Measurements from ENCODE around the gene ISL1.

ISL1 gene

DNA sequence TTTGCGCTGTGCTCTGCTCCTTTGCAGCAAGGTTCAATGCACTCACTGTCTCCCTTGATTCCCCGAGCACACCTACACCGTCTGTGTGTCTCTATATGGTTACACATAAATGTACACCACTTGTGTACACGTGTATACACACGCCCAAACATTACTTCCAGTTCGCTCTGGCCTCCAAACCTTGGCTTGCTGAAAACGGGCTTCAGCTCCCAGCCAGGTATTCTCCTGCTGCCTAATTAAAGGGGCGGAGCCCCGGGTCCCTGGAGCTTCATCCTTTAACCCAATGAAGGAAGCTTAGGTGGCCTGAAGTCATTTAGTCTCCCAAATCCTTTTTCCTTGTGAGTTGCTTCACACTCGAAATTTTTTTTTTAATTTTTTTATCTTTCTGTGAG is 4.6 kb downstream of the ISL1 start:
- DNase-seq: no peak

DNA sequence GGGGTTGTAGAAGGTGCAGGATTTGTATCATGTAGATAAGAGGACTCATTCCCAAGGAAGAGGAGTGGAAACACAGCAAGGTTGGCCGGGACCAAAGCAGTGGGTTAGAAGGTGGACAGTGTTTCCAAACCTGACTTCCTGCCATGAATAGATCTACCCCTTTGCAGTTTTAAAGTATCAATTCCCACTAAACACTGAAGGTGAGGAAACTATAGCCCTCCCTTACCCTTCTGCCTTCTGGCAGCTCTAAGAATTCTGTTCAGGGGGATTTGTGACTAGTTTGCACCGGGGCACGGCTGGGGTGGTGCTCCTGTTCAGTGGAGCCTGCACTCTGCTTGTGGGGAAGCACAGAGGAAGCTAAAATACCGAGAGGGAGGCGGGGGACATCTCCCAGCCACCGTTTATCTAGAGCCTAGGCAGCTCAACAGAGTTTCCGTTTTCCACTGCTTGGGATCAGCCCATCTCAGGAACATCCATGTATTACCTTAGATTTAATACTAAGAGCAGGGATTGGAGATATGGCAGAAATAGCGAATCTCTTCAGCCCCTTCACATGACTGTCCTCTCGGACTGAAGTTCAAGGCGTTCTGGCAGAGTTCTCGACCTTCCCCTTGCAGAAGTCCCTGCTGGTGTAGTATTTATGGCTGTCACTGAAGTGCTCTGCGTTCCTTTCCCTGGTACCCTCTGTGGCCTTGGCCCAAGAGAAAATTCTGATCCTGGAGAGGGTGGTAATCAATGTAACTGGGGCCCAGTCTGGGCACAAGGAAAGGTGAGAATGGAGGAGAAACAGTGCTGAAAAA is 5.4 kb downstream of the ISL1 start:
- DNase-seq: no peak

DNA sequence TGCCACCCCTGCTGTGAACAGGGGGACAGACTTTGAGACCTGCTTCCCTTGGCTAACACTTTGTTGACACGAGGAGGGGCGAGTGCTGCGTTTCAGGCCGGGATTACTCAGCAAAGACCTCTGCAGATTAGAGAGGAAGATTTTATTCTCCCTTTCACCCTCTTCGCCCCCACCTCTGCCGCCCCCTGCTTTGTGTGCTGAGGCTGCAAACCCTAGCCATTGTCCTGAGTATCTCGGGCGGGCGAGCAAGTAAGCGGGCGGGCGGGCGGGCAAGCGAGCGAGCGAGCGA is 6.0 kb downstream of the ISL1 start:
- DNase-seq: no peak

DNA sequence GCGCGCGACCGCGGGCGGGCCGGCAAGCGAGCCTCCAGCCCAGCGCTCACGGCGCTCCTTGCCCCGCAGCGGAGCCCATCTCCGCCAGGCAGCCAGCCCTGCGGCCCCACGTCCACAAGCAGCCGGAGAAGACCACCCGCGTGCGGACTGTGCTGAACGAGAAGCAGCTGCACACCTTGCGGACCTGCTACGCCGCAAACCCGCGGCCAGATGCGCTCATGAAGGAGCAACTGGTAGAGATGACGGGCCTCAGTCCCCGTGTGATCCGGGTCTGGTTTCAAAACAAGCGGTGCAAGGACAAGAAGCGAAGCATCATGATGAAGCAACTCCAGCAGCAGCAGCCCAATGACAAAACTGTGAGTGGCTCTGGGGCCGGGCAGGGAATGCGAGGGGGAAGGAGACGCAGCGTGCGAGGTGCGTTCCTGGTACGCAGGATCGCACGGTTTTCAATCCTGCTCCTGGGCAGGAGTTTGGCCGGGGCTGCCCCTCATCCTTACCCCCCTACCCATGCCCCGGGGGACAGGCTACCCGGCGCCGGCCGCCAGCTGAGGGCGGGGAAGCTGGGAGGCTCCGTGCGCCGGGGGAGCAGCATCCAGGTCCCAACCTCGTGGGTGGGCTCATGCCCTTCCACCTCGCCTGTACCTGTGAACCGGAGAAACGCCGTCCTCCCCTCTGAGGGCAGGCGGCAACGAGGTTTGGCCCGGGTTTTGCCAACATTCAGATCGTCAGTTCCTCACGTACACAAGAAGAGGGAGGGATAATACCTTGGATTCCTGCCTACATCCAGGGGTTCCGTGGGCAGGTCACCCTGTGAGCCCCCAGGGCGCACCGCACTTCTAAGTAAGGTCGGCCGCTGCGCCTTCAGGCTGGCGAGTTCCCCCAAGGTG is 6.6 kb downstream of the ISL1 start:
- DNase-seq: no peak

GRCh38 chr5:51391175-51391574 is 7.9 kb downstream of the ISL1 start:
- DNase-seq: no peak

DNA sequence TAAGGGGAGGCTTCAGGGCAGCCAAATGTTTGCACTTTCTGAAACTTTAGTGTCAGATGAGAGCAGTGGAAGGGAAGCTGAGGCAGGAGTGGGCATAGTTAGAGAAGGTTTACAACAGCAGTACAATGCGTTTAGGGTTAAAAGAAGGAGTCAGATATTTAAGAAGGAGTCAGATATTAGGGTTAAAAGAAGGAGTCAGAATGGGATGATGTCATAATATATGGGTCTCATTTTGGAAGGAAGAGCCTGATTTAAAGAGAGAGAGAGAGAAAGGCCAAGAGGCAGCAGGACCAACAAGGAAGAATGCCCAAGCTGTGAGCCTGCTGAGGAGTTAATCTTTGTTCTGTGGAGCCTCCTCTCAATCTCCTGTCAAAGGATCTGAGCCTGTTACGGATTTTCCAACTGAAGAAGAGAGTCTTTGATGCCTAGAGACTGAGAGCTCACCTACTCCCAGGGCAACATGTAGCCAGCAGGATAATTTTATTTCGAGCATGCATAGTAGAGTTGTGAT is 9.5 kb downstream of the ISL1 start:
- DNase-seq: no peak

- DNase-seq: no peak
Measured at GRCh38 chr5:51394609-51395008, 11.4 kb downstream of the ISL1 start.

DNA sequence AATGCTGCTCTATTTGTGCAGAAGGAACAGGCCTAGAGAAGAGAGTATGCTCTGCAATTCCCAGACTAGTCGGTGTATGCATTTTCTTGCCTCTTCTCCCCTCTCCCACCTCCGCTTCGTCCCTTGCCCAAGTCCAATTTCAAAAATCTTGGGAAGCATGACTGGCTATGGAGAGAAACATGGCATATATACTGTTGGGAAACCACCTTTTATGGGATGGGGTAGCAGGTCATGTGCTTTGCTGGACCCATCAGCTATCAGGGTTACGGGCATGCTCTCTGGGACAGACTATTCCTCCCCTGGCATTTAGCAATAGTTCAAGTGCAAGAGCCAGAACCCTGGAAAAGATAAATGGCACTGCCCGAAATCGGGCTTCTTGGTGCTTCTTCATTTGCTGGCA is 12.0 kb downstream of the ISL1 start:
- no peak for DNase-seq

DNA sequence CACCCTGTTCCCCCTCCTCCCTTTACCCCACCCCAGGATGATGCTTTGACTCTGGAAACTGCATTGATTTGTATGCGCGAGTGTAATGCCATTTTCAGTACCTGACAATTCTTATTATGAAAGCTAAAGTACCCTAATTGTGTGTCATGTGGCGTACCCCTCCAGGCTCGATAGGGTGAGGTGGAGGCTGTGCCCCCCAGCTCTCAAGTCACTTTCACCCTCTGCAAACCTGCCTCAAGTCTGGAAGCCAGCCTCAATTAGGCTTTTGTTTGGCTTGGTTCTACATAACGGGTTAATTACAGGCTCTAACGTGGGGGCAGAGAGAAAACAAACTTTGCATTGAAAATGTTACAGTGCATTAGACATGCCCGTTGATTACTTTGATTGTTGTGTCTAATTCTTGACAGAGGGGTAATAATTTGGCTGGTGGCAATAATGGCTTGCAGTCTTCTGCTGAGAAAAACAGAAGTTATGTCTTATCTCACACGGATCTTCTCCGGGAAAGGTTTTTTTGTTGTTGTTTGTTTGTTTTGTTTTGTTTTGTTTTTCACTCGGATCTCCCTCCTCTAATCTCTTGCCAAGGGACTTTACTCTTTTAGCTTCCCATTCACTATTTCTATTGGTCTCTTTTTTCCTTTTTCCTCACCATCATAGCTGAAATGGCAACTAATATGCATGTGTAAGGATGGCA is 12.6 kb downstream of the ISL1 start:
- no peak for DNase-seq

DNA sequence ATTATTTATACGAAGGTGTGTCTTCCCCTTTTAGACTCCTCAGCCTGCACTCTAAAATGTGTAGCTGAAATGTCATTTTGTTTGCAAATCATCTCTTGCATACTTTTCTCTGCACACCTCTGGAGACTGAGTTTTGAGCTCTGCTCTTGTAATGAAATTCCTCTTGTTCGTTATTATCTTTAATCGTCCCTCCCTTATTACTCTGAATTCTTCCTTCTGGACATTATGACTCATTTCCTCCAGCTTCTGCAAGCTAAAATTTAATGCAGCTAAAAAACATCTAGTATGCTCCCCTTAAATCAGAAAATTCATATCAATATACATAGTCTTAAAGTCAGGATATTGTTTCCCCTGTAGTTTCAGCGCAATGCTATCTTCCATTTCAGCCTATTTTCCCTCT is 13.5 kb downstream of the ISL1 start:
- DNase-seq: no peak

GRCh38 chr5:51397996-51398395 is 14.7 kb downstream of the ISL1 start:
- DNase-seq: no peak

GRCh38 chr5:51398875-51399642 is 15.8 kb downstream of the ISL1 start:
- DNase-seq: no peak

- no peak for DNase-seq
Measured at GRCh38 chr5:51399643-51400006, 16.4 kb downstream of the ISL1 start.

GRCh38 chr5:51404255-51404654 is 21.0 kb downstream of the ISL1 start:
- no peak for DNase-seq

DNA sequence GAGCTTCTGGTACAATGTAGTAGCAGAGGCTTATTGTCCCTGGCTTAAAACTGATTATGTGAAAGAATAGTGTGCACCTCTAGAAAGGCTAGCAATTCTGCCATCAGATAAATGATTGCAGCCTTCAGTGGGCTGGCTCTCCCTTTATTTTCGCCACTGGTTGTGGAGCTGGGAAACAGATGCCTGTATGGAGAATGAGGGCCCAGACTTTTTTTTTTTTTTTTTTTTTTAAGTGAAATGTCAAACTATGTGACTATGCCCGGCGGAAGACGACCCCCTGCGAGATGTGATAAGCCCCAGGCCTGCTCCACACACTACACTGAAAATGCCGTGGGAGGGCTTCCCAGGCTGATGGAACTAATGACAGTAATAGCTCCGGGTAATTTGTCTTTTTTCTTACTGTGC is 28.7 kb downstream of the ISL1 start:
- DNase-seq: no peak

DNA sequence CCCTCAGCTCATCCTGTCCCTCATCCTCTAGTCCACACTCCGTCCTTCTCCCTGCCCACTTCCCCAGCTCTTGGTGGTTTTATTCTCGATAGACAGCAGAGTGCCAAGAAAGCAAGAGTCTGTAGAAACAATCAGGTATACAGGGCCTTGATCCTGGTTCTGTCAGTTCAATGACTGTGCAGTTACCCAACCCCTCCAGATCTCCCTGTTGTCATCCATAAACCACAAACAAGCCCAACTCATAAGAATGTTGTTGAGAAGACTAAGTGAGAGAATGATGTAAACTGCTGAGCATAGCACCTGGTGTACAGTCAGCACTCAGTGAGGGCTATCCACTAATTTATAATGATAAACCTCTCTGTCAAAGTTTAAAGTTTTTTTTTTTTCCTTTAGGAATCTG is 31.3 kb downstream of the ISL1 start:
- no peak for DNase-seq

- no peak for DNase-seq
Measured at GRCh38 chr5:51416149-51416548, 32.9 kb downstream of the ISL1 start.

GRCh38 chr5:51433052-51433710 is 49.9 kb downstream of the ISL1 start:
- no peak for DNase-seq

DNA sequence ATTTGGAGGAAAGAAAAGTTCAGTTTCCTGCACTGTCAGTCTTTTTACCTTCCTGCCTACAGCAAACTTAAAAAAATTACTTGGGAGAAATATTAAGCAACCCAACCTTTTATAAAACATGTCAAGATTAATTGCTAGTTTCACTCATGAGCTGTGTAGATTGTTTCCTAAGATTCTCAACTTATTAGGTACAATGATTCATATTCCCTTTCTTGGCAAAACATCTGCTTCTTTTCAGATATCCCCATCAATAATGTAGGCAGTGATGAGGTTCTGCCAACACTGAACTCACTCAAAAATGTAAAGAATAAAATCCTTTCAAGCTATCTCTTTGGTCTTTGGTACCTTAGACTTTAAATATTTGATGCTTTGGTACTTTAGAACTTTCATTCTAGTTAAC is 56.0 kb downstream of the ISL1 start:
- no peak for DNase-seq
